SKM-1 (cell line): ENCODE data around the gene PTPRG.

Experiments
- DNase-seq: peaks from one replicate; lab custom pipeline; 2025; ENCODE audit not compliant: unreplicated experiment; lab: John Stamatoyannopoulos, UW

PTPRG gene

DNA sequence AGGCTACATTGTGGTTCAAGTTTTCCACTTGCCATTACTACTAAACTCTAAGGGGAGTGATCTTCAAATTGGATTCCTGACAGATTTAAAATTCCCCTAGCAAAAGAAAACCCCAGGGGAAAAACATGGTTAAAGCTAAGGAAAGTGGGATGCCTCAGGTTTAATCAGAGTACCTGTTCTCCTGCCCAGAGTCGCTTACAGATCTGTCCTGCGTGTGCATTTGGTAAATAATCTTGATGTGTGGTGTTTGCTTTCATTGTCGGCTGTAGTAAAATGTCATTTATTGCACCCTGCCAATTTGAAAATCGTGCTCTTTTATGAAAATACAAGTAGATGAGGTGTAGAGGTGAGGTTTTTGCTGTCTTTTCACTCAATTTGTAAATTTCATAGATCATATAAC is 323.4 kb downstream of the PTPRG start:
- no peak for DNase-seq

DNA sequence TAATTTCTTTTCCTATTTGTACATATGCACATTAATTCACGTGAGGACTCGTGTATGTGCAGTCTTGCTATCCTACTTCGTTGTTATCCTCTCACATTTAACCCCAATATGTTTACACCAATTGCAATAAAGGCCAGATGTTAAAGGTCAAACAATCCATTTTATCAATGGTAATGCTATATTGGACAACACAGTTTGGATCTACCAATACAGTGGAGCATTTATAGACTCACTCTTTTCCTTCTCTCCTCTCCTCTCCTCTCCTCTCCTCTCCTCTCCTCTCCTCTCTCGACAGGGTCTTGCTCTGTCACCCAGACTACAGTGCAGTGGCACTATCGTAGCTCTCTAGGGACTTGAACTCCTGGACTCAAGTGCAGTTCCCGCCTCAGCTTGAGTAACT is 324.0 kb downstream of the PTPRG start:
- no peak for DNase-seq

DNA sequence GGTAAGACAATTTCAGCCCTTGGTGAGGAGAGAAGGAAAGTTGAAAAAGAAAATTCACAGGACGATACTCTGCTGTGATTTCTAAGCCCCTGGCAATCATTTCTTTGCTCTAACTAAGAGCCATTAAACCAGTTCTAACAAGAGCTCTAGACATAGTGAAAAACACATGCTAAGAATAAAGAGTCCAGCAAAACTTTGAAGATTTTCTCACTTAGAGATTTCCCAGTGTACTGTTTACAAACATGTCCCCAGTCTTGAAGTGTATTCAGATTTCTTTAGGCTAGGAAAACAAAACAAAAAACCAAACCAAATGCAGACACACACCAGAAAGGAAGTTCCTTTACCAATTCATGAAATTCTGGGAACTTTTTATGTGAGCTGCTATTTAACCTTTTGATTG is 325.8 kb downstream of the PTPRG start:
- DNase-seq = no peak

DNA sequence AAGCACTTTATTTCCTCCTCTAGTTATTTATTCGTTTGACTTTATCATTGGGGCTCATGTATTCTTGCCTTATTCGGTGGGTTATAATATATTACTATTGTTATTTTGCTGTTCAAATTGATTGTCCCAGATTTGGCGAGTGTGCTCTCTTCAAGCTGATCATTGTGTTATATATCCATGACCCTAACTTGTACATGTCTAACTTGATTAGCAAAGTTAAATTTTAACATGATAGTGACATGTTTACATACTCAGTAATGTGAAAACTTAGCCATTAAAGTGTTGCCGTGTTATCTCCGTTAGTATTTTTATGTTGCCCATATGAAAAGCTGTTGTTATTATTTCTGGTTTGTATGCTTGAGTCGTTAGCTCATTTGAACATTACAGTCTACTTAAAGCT is 327.9 kb downstream of the PTPRG start:
- no peak for DNase-seq

DNA sequence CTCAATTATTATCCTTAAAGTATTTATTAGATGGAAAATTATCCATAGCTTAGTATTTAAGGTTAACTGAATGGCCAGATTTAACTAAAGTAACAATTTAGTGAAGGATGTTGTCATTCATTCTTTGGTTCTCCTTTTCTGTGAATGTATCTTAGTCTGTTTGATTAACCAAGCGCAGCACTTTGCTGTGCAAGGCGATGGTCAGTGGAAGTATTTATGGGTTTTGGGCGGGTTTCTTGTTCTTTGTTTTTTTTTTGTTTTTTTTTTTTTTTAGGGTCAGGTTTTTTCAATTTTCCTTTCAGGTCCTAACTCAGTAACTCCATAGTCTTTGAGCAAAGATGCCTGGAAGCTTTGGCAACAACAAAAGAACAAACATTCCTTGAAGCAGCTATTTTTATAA is 328.8 kb downstream of the PTPRG start:
- DNase-seq = no peak

DNA sequence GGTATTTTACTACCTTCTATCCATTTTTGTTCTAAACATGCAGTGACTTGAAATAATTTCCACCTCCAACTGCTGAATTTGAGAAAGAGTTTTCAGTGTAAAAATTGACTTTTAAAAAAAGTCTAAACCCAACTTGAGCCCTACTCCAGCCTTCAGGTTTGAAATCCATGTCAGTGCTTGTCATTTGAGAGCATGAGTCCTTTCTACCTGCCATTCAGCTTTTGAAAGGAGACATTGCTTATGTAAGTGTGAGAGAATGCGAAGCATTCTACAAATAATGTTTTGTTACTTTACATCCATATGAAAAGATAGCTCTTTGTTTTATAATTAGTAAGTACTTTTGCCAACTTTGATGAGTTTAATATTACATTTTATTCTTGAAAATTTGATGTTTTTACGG is 329.2 kb downstream of the PTPRG start:
- DNase-seq = no peak

DNA sequence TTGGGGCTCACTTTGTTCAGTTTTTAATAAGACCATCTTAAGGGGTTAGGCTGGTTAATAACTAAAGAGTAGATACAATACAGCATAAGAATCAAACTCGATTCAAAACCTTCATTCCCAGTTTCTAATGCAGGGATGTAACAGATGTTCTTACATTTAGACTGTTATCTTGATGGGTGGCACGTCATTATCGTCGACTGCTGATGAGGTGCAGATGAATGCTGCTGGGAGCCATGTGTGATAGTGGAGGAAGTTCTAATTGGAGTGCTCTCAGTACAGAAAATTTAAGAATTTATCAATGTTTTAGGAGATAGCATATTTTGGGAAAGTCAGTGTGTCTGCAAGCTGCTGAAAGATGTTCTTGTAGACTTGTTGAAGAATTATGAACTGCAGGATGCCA is 331.5 kb downstream of the PTPRG start:
- DNase-seq = no peak

DNA sequence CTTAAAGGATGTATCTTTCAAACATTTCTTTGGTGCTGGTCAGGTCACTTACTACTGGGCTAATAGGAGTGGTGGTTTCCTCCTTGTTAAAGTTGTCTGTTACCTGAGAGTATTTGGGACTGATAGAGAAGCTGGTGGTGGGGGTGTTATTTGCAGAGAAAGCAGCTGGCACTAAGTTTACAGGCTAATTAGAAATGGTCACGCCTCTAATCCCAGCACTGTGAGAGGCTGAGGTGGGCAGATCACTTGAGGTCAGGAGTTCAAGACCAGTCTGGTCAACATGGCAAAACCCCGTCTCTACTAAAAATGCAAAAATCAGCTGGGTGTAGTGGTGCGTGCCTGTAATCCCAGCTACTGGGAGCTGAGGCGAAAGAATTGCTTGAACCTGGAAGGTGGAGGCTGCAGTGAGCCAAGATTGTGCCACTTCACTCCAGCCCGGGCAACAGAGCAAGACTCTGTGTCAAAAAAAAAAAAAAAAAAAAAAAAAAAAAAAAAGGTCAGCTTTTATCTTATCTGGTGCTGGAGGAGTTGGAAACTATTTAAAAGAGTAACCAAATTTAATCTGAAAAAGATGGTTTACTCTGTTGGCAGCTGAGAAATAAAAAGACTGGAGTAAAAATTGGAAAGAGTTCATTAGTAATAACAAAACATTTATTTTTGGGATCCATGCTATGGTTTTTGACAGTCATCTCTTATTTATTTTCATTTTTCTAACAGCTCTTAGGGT is 332.6 kb downstream of the PTPRG start:
- DNase-seq = no peak

DNA sequence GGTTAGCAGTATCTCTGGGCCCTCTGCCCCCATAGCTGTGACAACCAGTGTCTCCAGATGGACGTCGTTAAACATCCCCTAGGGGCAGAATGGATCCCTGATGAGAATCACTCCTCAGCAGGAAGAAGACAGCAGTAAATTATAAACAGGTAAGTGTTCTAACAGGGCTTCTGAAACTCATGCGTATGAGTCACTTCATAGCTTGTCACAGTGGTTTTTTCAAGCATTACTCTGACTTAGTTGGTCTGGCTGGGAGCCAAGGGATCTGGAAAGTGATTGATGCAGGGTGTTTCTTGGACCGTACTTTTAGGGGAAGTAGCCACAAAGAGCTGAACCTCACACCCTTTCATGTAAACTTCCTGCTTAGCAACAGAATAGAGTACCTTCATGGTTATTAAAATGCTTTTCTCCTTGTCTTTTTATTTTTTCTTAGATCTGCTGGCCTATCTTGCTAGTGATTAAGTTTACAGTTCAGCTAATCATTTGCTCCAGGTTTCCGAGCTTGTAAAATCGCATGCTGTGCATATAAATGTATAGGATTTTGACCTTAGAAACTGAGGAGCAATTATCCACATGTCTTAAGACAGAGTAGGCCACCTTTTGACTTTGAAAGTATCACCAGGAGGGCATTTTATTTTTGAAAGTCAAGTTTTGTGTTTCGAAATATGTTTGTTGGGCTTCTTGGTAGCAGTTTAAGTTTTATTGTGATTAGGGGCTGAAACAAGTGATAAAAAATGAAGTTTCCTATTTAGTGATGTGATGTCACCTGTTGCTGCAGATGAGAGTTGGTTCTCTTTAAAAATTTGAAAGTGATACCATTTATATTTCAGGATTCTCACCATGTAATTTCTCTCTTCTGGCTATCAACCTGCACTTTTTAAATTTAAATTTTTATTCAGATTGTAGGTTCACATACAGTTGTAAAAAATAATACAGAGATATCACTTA is 333.9 kb downstream of the PTPRG start:
- DNase-seq = peak; percentile 73

DNA sequence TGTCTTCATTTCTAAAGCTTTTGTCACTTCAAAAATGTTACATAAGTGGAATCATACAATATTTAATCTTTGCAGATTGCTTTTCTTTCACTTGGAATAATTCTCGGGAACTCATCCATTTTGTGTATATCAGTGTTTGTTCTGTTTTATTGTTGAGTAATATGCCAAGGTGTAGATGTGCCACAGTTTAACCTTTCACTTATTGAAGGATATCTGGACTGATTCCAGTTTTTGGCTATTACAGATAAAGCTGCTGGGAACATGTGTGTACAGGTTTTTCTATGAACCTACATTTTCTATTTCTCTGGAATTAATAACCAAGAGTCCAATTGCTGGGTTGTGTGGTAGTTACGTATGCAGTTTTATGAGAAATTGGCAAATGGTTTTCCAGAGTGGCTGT is 334.9 kb downstream of the PTPRG start:
- DNase-seq = no peak

DNA sequence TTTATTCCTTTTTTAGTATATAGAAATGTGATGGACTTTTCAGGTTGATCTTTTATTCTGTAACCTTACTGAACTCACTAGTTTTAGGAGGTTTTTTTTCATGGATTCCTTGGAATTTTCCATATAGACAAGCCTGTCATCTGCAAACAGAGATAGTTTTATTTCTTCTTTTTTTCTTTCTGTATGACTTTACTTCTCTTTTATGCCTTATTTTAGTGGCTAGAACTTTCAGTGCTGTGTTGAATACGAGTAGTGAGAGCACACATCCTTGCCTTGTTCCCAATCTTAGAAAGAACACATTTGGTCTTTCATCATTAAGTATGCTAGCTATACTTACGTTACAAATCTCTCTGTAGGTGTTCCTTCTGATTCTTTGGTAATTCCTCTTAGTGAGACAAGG is 336.5 kb downstream of the PTPRG start:
- no peak for DNase-seq

DNA sequence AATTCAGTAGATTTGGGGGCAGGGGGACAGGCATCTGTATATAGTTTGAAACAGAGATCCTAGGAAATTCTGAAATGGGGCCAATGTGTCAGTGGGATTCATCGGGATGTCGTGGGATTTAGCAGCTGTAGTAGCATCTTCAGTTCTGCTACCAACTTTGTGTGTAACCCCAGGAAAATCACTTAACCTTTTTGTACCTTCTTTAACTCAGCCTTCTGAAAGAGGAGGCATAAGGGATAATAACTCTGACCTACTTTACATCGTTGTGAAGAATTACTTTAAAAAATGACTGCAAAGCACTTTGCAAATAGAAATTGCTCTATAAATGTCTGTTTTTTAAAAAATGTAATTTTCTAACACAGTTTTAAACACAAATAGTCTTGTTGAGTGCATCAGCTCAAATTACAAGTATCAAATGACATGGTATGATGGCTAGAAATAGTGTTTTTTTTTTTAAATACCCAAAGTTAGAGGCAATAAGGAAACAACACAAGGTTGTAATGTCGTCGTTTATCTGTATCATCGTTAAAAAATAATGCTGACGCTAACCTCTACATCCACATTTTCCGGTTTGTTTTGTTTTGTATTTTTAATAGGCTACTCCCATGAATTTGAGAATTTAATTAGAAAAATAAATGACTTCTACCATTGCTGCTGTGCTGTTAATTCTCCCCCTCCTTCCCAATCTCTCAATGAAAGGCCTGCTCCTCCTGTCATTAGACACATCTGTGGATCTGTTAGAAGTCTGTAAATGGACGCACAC is 338.5 kb downstream of the PTPRG start:
- no peak for DNase-seq

DNA sequence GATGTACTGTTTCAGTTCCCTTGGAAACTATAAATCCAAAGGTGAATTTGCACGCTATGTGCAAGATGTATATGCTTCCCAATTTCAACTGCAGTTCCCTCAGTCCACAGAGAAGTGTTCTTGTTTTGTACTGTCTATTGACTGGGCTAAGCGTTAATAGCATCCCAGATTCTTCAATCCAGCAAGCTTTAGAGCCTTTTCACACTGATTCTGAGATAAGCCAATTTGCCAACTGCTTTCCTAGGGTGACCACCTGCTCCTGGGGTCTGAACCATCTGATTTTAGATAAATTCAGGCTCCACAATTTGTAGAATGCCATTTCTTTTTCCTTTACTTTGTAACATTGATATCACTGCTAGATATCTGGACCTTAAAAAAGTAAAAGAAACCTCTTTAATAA is 340.1 kb downstream of the PTPRG start:
- DNase-seq = no peak

DNA sequence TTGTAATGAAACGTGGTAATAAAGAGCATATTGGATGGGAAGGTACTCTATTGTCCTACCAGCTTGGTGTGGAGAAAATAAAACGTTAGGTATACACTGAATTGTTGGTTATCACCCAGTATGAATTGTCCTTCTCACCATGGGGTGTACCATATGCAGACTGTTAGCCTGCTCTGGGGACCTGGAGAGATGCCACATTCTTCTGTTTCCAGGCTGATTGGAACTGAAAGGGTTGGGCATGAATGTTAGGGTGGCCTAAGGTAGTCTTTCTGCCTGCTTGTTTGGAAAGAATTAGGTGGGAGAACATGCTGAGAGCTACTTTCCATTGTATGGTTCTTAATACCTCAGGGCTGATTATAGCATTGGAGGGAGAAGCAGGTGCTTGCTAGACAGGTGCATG is 340.6 kb downstream of the PTPRG start:
- DNase-seq = no peak

DNA sequence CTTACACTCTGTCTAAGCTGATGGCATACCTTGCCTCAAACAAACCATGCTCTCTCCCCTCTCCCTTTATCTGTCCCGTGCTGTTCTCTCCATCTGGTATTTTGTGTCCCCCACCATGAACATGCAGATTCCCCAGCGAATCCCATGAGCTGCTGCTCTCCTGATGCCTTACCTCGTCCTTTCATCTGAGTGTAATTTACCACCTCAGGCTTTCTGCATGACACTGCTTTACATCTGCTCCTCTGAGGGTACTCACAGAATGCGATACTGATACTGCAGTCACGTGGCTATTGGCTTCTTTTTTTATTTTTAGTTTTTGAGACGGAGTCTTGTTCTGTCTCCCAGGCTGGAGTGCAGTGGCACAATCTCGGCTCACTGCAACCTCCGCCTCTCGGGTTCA is 341.7 kb downstream of the PTPRG start:
- no peak for DNase-seq

DNA sequence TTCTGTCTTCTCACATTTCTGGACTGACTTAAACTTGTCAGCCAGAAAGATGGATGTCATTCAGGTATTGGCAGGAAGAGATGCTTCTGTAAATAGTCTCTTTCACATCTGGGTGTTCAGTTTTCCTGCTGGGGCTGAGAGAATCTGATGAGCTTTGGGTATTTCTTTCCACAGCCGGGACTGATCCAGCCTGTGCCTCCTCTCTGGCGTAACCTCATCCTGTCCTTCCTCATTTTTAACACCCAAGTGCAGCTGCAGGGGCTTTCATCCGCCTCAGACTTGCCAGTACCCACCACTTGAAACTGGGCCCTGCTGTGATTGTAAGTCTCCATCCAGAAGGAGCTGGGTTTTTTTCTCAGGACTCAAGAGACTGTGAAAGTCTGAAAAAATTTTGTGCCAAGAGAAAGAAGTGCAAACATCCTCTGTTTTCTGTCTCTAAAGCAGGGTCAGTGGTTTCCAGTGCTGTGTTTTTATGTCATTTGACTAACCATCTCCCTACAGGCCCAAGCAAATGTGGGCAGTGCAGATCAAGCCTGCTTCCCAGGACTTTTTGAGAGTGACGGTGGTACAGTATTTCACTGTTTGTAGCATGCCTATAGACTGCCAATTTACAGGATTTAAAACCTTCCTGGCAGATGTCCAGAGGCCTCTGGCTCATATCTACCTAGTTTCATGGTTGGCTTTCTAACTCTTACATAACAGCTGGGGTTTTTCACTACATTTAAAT is 342.7 kb downstream of the PTPRG start:
- no peak for DNase-seq

DNA sequence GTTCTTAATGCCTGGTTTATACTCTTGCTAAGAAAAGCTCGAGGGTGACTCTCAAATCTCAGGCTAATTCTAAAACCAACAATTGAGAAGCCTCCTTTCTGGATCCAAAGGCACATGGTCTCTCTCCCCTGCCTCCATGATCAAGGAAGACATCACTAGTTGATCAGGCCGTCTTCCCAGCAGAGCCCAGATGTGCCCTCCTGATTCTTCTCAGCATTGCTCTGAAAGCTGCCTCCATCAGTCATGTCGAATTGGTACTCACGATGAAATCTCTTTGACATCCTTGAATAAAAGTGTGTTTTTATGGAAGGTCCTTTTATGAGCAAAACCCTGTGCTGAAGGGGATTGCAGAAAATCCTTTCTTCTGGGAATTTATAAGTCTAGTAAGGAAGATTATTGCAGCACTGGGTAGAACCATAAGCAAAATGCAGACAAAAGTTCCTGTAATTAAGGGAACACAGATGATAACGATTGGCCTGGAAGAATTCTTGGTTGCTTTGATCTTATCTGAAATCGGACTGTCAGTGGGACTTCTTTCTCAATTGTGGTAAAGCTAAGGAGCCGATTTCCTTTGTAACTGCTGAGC is 345.9 kb downstream of the PTPRG start:
- DNase-seq = no peak

DNA sequence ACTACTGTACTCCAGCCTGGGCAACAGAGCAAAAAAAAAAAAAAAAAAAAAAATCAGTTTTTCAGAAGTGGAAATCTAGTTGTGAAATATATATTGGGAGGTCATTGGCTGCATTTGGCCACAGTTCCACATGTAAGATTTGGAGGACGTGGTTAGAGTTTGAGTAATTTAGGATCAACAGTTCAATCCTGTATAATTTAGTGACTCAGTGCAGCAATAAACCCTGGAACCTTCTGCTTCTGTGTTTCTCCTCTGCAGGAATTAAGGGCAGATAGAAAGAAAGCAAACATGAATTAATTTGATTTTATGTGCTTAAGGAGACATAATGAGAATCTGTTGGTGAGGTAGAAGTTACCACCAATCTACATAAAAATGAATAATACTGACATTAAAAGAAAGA is 347.0 kb downstream of the PTPRG start:
- no peak for DNase-seq

DNA sequence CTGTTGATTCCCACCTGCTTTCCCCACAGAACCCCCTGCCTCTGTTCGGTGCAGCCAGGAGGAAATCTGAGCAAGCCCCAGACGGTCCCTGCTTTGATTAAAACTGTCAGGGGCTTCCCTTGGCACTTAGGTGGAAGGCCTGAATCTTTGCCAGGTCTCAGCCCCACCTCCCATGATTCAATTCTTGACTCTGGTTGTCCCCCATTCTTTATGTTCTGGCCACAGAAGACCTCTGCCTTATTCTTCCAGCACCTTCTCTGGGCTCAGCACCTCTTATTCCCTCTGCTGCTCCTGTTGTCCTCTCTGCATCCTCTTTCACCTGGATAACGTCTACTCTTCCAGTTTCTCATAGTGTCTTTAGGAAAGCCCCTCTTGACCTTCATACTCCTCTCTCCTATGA is 349.4 kb downstream of the PTPRG start:
- no peak for DNase-seq

DNA sequence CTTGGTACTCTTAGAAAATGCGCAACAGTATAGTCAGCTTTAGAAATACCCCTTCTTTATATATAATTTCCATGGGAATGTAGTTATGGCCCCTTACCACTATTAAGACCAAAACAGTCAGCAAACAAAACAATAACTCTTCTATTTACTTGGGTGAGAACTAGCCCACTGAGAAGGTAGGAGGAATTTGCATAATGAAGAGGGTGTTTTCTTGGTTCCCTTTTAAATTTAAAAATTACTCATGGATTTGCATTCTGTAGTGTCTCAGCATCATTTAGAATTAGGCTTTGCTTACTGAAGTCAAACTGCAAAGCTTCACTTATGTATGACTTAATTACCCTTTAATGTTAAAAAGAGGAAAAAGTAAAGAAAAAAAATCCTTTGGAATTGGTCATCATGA is 350.8 kb downstream of the PTPRG start:
- no peak for DNase-seq

DNA sequence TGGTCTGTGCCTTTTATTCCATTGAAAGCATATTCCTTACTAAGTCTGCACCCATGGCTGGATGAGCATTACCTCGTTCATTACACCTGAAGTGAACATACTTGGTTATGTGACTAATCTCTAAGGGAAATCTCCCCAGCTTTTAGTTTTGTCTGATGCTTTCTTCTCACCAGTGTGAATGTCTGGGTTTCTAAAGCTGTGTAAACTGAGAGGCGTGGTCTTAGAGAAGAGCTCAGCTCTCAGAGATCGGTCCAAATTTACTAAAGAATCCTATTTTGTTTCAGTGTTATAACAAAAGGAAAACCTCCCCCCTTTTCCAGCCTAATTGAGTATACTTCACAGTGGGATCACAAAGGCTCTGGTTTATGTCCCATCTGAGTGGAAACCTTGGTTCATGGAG is 352.3 kb downstream of the PTPRG start:
- DNase-seq = no peak
